ENCODE data around the gene PCDHGA10. TPM values are rescaled to one million over a fixed set of nuclear protein-coding genes. Genes with fewer than 3 reads are reported as not detected.

Gene PCDHGA10
- total RNA-seq, 2 donors from 2014 or later = 6.7 to 11.1 TPM

GRCh38 chr5:141439411-141440141 is 26.8 kb downstream of the PCDHGA10 start:
- Histone ChIP-seq H3K36me3 (no peaks in the 10 kb centered on the region), H3K9me3 (no peaks in the 10 kb centered on the region), H3K4me1 (replicated peaks) (no peaks in the 10 kb centered on the region), H3K4me3 (no peak overlapping the region), H3K27me3 (replicated peaks; ENCODE audit: insufficient read depth) (no peaks in the 10 kb centered on the region), H3K27ac (no peak overlapping the region)
- intact Hi-C loops (cut with DNase I) = no loop called here
- 68% methylated on average over 10 of the region's 10 CpGs for WGBS
- TF ChIP-seq, protein P1, sequence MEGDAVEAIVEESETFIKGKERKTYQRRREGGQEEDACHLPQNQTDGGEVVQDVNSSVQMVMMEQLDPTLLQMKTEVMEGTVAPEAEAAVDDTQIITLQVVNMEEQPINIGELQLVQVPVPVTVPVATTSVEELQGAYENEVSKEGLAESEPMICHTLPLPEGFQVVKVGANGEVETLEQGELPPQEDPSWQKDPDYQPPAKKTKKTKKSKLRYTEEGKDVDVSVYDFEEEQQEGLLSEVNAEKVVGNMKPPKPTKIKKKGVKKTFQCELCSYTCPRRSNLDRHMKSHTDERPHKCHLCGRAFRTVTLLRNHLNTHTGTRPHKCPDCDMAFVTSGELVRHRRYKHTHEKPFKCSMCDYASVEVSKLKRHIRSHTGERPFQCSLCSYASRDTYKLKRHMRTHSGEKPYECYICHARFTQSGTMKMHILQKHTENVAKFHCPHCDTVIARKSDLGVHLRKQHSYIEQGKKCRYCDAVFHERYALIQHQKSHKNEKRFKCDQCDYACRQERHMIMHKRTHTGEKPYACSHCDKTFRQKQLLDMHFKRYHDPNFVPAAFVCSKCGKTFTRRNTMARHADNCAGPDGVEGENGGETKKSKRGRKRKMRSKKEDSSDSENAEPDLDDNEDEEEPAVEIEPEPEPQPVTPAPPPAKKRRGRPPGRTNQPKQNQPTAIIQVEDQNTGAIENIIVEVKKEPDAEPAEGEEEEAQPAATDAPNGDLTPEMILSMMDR (IDR thresholded peaks at IDR 0.05) = no peak
- no peak for TF ChIP-seq POLR2A (IDR thresholded peaks at IDR 0.05)
- no peak for TF ChIP-seq POLR2AphosphoS5 (IDR thresholded peaks at IDR 0.05)
- DNase-seq (ENCODE audit: low spot score) = no peak

GRCh38 chr5:141440341-141440740 is 27.6 kb downstream of the PCDHGA10 start:
- Histone ChIP-seq H3K9me3 (no peaks in the 10 kb centered on the region), H3K27ac (no peak overlapping the region), H3K4me1 (replicated peaks) (no peaks in the 10 kb centered on the region), H3K27me3 (replicated peaks; ENCODE audit: insufficient read depth) (no peaks in the 10 kb centered on the region), H3K4me3 (no peak overlapping the region), H3K36me3 (no peaks in the 10 kb centered on the region)
- intact Hi-C loops (cut with DNase I) = no loop called here
- 90% methylated on average over 9 of the region's 9 CpGs for WGBS
- no peak for DNase-seq (ENCODE audit: low spot score)
- TF ChIP-seq, protein P1 (IDR thresholded peaks at IDR 0.05) = no peak

DNA sequence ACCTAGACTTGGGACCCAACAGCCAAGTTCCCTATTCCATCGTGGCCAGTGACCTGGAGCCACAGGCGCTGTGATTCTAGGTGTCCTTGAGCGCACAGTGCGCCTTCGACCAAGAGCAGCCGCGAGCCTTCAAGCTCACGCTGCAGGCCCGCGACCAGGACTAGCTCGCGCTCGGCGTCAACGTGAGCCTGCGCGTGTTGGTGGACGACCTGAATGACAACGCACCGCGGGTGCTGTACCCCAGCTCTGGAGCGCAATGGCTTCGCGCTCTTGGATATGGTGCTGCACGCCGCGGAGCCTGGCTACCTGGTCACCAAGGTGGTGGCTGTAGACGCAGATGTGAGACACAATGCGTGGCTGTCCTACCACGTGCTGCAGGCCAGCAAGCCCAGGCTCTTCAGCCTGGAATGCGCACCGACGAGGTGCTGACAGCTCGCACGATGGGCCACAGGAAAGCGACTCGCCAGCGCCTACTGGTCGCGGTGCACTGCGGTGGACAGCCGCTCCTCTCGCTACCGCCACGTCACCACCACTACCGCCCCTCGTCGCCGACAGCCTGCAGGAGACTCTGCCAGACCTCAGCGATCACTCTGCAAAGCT is 28.9 kb downstream of the PCDHGA10 start:
- TF ChIP-seq POLR2A (IDR thresholded peaks at IDR 0.05) (no peak), POLR2AphosphoS5 (IDR thresholded peaks at IDR 0.05) (no peak)
- TF ChIP-seq, protein P1 (IDR thresholded peaks at IDR 0.05) = no peak

DNA sequence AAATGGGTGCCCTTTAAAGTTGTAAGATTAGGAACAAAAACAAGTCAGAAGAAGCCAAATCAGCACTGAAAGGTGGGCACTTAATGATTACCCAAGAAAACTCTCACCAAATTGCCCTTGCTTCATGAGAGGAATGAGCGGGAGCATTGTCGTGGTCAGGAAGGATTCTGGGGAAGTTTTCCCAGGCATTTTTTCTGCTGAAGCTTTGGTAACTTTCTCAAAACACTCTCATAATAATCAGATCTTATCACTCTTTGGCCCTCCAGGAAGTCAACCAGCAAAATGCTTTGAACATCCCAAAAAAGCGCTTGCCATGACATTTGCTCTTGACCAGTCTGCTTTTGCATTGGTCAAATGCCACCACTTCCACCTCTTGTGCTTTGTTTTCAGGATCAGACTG is 52.6 kb downstream of the PCDHGA10 start:
- Histone ChIP-seq H3K4me1 (replicated peaks) (no peaks in the 10 kb centered on the region), H3K27me3 (replicated peaks; ENCODE audit: insufficient read depth) (no peaks in the 10 kb centered on the region), H3K4me3 (no peak overlapping the region), H3K9me3 (no peaks in the 10 kb centered on the region), H3K27ac (no peak overlapping the region), H3K36me3 (no peaks in the 10 kb centered on the region)
- WGBS = 90% methylated on average over 3 of the region's 3 CpGs
- intact Hi-C loops (cut with DNase I) = no loop called here
- DNase-seq (ENCODE audit: low spot score) = no peak
- TF ChIP-seq, protein P1 (IDR thresholded peaks at IDR 0.05) = no peak
- TF ChIP-seq POLR2A (IDR thresholded peaks at IDR 0.05) (no peak), POLR2AphosphoS5 (IDR thresholded peaks at IDR 0.05) (no peak)

More for the DNA sequence above, 28.9 kb downstream of the PCDHGA10 start:
- DNase-seq (ENCODE audit: low spot score) = no peak
- no peaks in the 10 kb centered on the region for H3K9me3 ChIP-seq
- H3K27me3 ChIP-seq (replicated peaks; ENCODE audit: insufficient read depth) = no peaks in the 10 kb centered on the region
- no peaks in the 10 kb centered on the region for H3K36me3 ChIP-seq
- 40% methylated on average over 36 of the region's 50 CpGs for WGBS
- H3K27ac ChIP-seq = no peak overlapping the region
- intact Hi-C loops (cut with DNase I) = no loop called here
- no peaks in the 10 kb centered on the region for H3K4me1 ChIP-seq (replicated peaks)
- H3K4me3 ChIP-seq = no peak overlapping the region

Other genes starting within 250 kb of the PCDHGA10 start
- 1 to 10 TPM; 1.2 to 1.9 TPM for gene PCDHB7, start 240.3 kb upstream of the PCDHGA10 start, total RNA-seq
- 1 to 10 TPM in 1 of 2 donors, under 1 TPM in 1; 0.23 to 2.6 TPM for gene PCDHB8, start 235.2 kb upstream of the PCDHGA10 start, total RNA-seq
- 1 to 10 TPM in 1 of 2 donors, under 1 TPM in 1; 0.18 to 4.4 TPM for gene PCDHB16, start 230.6 kb upstream of the PCDHGA10 start, total RNA-seq
- 1 to 10 TPM; 1.0 to 4.2 TPM for gene PCDHB9, start 225.8 kb upstream of the PCDHGA10 start, total RNA-seq
- 1 to 10 TPM in 1 of 2 donors, under 1 TPM in 1; 0.96 to 3.5 TPM for gene PCDHB10, start 220.6 kb upstream of the PCDHGA10 start, total RNA-seq
- gene PCDHB11, start 213.4 kb upstream of the PCDHGA10 start, total RNA-seq = 1 to 10 TPM in 1 of 2 donors, under 1 TPM in 1; 0.41 to 2.6 TPM
- 1 to 10 TPM in 1 of 2 donors, under 1 TPM in 1; 0.32 to 4.3 TPM for gene PCDHB12, start 204.3 kb upstream of the PCDHGA10 start, total RNA-seq
- 1 to 10 TPM; 4.0 to 6.5 TPM for gene PCDHB13, start 199.1 kb upstream of the PCDHGA10 start, total RNA-seq
- 1 to 10 TPM; 4.6 to 6.7 TPM for gene PCDHB14, start 189.6 kb upstream of the PCDHGA10 start, total RNA-seq
- 10 to 100 TPM in 1 of 2 donors, under 1 TPM in 1; 0.82 to 12.4 TPM for gene PCDHB15, start 167.6 kb upstream of the PCDHGA10 start, total RNA-seq
- 1 to 10 TPM in 1 of 2 donors, under 1 TPM in 1; 0.23 to 4.4 TPM for gene SLC25A2, start 108.9 kb upstream of the PCDHGA10 start, total RNA-seq
- 10 to 100 TPM; 59.3 to 85.9 TPM for gene TAF7, start 92.2 kb upstream of the PCDHGA10 start, total RNA-seq
- gene PCDHGA1, start 82.5 kb upstream of the PCDHGA10 start, total RNA-seq = 1 to 10 TPM in 1 of 2 donors, under 1 TPM in 1; 0.64 to 4.8 TPM
- gene PCDHGA2, start 74.2 kb upstream of the PCDHGA10 start, total RNA-seq = 10 to 100 TPM in 1 of 2 donors, 1 to 10 TPM in 1; 2.4 to 19.7 TPM
- gene PCDHGA3, start 69.2 kb upstream of the PCDHGA10 start, total RNA-seq = 10 to 100 TPM in 1 of 2 donors, 1 to 10 TPM in 1; 1.3 to 18.2 TPM
- gene PCDHGB1, start 62.9 kb upstream of the PCDHGA10 start, total RNA-seq = 1 to 10 TPM; 3.9 to 6.5 TPM
- gene PCDHGA4, start 58.0 kb upstream of the PCDHGA10 start, total RNA-seq = 10 to 100 TPM in 1 of 2 donors, 1 to 10 TPM in 1; 2.5 to 10.5 TPM
- 10 to 100 TPM in 1 of 2 donors, 1 to 10 TPM in 1; 5.3 to 10.5 TPM for gene PCDHGB2, start 53.0 kb upstream of the PCDHGA10 start, total RNA-seq
- 1 to 10 TPM; 4.1 to 4.8 TPM for gene PCDHGA5, start 48.8 kb upstream of the PCDHGA10 start, total RNA-seq
- gene PCDHGB3, start 42.7 kb upstream of the PCDHGA10 start, total RNA-seq = 1 to 10 TPM; 3.1 to 7.7 TPM
- 1 to 10 TPM; 2.0 to 8.4 TPM for gene PCDHGA6, start 39.1 kb upstream of the PCDHGA10 start, total RNA-seq
- gene PCDHGA7, start 30.2 kb upstream of the PCDHGA10 start, total RNA-seq = 1 to 10 TPM; 4.1 to 8.2 TPM
- 1 to 10 TPM; 6.7 to 9.9 TPM for gene PCDHGB4, start 25.3 kb upstream of the PCDHGA10 start, total RNA-seq
- 1 to 10 TPM; 1.1 to 4.2 TPM for gene PCDHGA8, start 20.4 kb upstream of the PCDHGA10 start, total RNA-seq
- 10 to 100 TPM in 1 of 2 donors, 1 to 10 TPM in 1; 7.9 to 24.5 TPM for gene PCDHGB5, start 15.0 kb upstream of the PCDHGA10 start, total RNA-seq
- 1 to 10 TPM; 3.9 to 7.7 TPM for gene PCDHGA9, start 10.2 kb upstream of the PCDHGA10 start, total RNA-seq
- 10 to 100 TPM in 1 of 2 donors, 1 to 10 TPM in 1; 5.2 to 11.0 TPM for gene PCDHGB6, start 5.0 kb upstream of the PCDHGA10 start, total RNA-seq
- gene PCDHGB7, start 4.7 kb downstream of the PCDHGA10 start, total RNA-seq = 10 to 100 TPM in 1 of 2 donors, 1 to 10 TPM in 1; 7.0 to 14.6 TPM
- gene PCDHGA11, start 8.1 kb downstream of the PCDHGA10 start, total RNA-seq = 1 to 10 TPM; 2.9 to 3.4 TPM
- gene PCDHGA12, start 17.5 kb downstream of the PCDHGA10 start, total RNA-seq = 1 to 10 TPM; 3.8 to 6.8 TPM
- 10 to 100 TPM; 27.6 to 55.3 TPM for gene PCDHGC3, start 63.0 kb downstream of the PCDHGA10 start, total RNA-seq
- 1 to 10 TPM; 3.8 to 4.1 TPM for gene PCDHGC4, start 72.0 kb downstream of the PCDHGA10 start, total RNA-seq
- 1 to 10 TPM in 1 of 2 donors, under 1 TPM in 1; 0.96 to 2.7 TPM for gene PCDHGC5, start 76.1 kb downstream of the PCDHGA10 start, total RNA-seq
- 10 to 100 TPM; 34.8 to 57.7 TPM for gene DIAPH1, start 206.0 kb downstream of the PCDHGA10 start, total RNA-seq
- gene HDAC3, start 223.9 kb downstream of the PCDHGA10 start, total RNA-seq = 10 to 100 TPM; 54.9 to 74.6 TPM
- 1 to 10 TPM; 3.9 to 7.2 TPM for gene RELL2, start 224.0 kb downstream of the PCDHGA10 start, total RNA-seq
- gene FCHSD1, start 238.4 kb downstream of the PCDHGA10 start, total RNA-seq = 10 to 100 TPM; 24.9 to 30.2 TPM